SK-N-SH (cell line): ENCODE data around the gene ARPC5. TPM values are rescaled to one million over a fixed set of nuclear protein-coding genes. Genes with fewer than 3 reads are reported as not detected.

Source experiments
- CTCF ChIA-PET: fragments of 300-600, 350-600 bp; formaldehyde crosslinking; extraction: SDS; loops from one replicate; lab custom pipeline; 2021; lab: Yijun Ruan, JAX
- POLR2A ChIA-PET: fragments of 350-600 bp; sonication (Branson Sonifier 250); formaldehyde crosslinking; extraction: SDS; loops from one replicate; lab custom pipeline; 2020; ENCODE audit warnings: antibody characterized with exemption, inconsistent platforms; lab: Yijun Ruan, JAX
- DNase-seq: peaks from one replicate; pipeline ENCODE4 v3.0.0; 2012
- H2AFZ ChIP-seq: fragments of 200-600 bp; sonication (generic); 2 replicates; pipeline ENCODE4 v1.8.1; 2016; ENCODE audit warnings: antibody characterized with exemption, mild to moderate bottlenecking, low read depth
- H3F3A ChIP-seq: fragments of 200-600 bp; sonication (generic); replicated peaks from 2 replicates; pipeline ENCODE3; 2016; ENCODE audit warnings: antibody characterized with exemption, mild to moderate bottlenecking; ENCODE audit not compliant: insufficient read depth
- H3K27ac ChIP-seq, 2 experiments: fragments of 200-500 bp in 1 of 2; fragments of 200-600 bp in 1 of 2; sonication (Bioruptor generic) in 1 of 2; sonication (generic), shearing (Covaris generic) in 1 of 2; 2 replicates each; pipeline versions ENCODE4 v1.5.1 to v1.6.1; 2014 to 2016; ENCODE audit warnings: low read depth in 2 of 2, inconsistent platforms in 1 of 2, low read length in 1 of 2, mild to moderate bottlenecking in 1 of 2, mixed read lengths in 1 of 2
- H3K27me3 ChIP-seq: fragments of 200-600 bp; sonication (generic), shearing (Covaris generic); 2 replicates; pipeline ENCODE4 v1.6.1; 2016; ENCODE audit warnings: mixed run types; ENCODE audit not compliant: insufficient read depth
- H3K36me3 ChIP-seq, 2 experiments: fragments of 200-500 bp in 1 of 2; fragments of 200-600 bp in 1 of 2; sonication (Bioruptor generic) in 1 of 2; sonication (generic) in 1 of 2; replicated peaks in 1 of 2; 2 replicates each; pipeline versions ENCODE3 to v1.5.1; 2014 to 2016; ENCODE audit warnings: low read length in 1 of 2, mild to moderate bottlenecking in 1 of 2; ENCODE audit not compliant: insufficient read depth in 2 of 2, control insufficient read depth in 1 of 2
- H3K4me1 ChIP-seq, 2 experiments: fragments of 200-500 bp in 1 of 2; fragments of 200-600 bp in 1 of 2; sonication (Bioruptor generic) in 1 of 2; sonication (generic), shearing (Covaris generic) in 1 of 2; 2 replicates each; pipeline versions ENCODE4 v1.5.1 to v1.6.1; 2014 to 2016; ENCODE audit warnings: low read depth in 1 of 2, low read length in 1 of 2, mixed run types in 1 of 2; ENCODE audit not compliant: insufficient read depth in 2 of 2, control insufficient read depth in 1 of 2
- H3K4me2 ChIP-seq: fragments of 200-600 bp; sonication (generic), shearing (Covaris generic); 2 replicates; pipeline ENCODE4 v1.6.1; 2017; ENCODE audit warnings: mixed run types
- H3K4me3 ChIP-seq, 2 experiments: fragments of 200-500 bp in 1 of 2; fragments of 200-600 bp in 1 of 2; sonication (Bioruptor generic) in 1 of 2; sonication (generic), shearing (Covaris generic) in 1 of 2; 2 replicates each; pipeline versions ENCODE4 v1.5.1 to v1.8.1; 2014 to 2016; ENCODE audit warnings: low read depth in 2 of 2, inconsistent platforms in 1 of 2, low read length in 1 of 2, mild to moderate bottlenecking in 1 of 2, mixed read lengths in 1 of 2, moderate library complexity in 1 of 2
- H3K79me2 ChIP-seq: fragments of 200-600 bp; sonication (generic); 2 replicates; pipeline ENCODE4 v1.8.1; 2017; ENCODE audit warnings: mild to moderate bottlenecking; ENCODE audit not compliant: insufficient read depth
- H3K9ac ChIP-seq: fragments of 200-600 bp; sonication (generic); 2 replicates; pipeline ENCODE4 v1.6.1; 2017; ENCODE audit warnings: mixed run types
- H3K9me2 ChIP-seq: fragments of 200-600 bp; sonication (generic); 2 replicates; pipeline ENCODE4 v1.6.1; 2017; ENCODE audit warnings: mixed run types
- H3K9me3 ChIP-seq: fragments of 200-600 bp; sonication (generic); 2 replicates; pipeline ENCODE4 v1.6.1; 2017; ENCODE audit warnings: mixed run types, mild to moderate bottlenecking, moderate library complexity
- H4K20me1 ChIP-seq: fragments of 200-600 bp; sonication (generic); 2 replicates; pipeline ENCODE4 v1.6.1; 2017; ENCODE audit warnings: mild to moderate bottlenecking, mixed run types; ENCODE audit not compliant: insufficient read depth
- CHD2 ChIP-seq: fragments of 150-350 bp; IDR thresholded peaks from 2 replicates; pipeline ENCODE4 v1.6.1; 2018; ENCODE audit warnings: low read length; ENCODE audit not compliant: partially characterized antibody
- EZH2phosphoT487 ChIP-seq: fragments of 200-600 bp; sonication (generic); IDR thresholded peaks from 2 replicates; pipeline ENCODE4 v1.6.1; 2017; ENCODE audit warnings: low read depth, mixed run types, mild to moderate bottlenecking, antibody characterized with exemption, moderate library complexity, borderline replicate concordance
- FOSL2 ChIP-seq: IDR thresholded peaks from 2 replicates; pipeline ENCODE4 v1.4.0; 2012; ENCODE audit warnings: low read depth, mild to moderate bottlenecking, moderate library complexity, borderline replicate concordance
- FOXJ3 ChIP-seq: sonication (generic); formaldehyde crosslinking; IDR thresholded peaks from 2 replicates; pipeline ENCODE4 v1.5.1; 2020; ENCODE audit warnings: mild to moderate bottlenecking, missing genetic modification reagents
- FOXM1 ChIP-seq: IDR thresholded peaks from 2 replicates; pipeline ENCODE4 v1.4.0; 2012; ENCODE audit warnings: low read depth, mild to moderate bottlenecking
- GABPA ChIP-seq: IDR thresholded peaks from 2 replicates; pipeline ENCODE4 v1.4.0; 2012; ENCODE audit warnings: low read depth, mild to moderate bottlenecking
- GATA2 ChIP-seq: sonication (generic); formaldehyde crosslinking; IDR thresholded peaks from 2 replicates; pipeline ENCODE4 v1.5.0; 2020; ENCODE audit warnings: mild to moderate bottlenecking, missing genetic modification reagents
- NRF1 ChIP-seq: IDR thresholded peaks from 2 replicates; pipeline ENCODE4 v1.6.1; 2012; ENCODE audit warnings: low read depth, mild to moderate bottlenecking, low read length
- POLR2AphosphoS5 ChIP-seq: IDR thresholded peaks from 2 replicates; pipeline ENCODE4 v1.6.1; 2012; ENCODE audit warnings: low read depth, low read length
- RXRA ChIP-seq: IDR thresholded peaks from 2 replicates; pipeline ENCODE4 v1.4.0; 2012; ENCODE audit warnings: low read depth, mild to moderate bottlenecking, borderline replicate concordance
- SIN3A ChIP-seq: IDR thresholded peaks from 2 replicates; pipeline ENCODE4 v1.6.1; 2012; ENCODE audit warnings: low read depth, mild to moderate bottlenecking, low read length, moderate library complexity, borderline replicate concordance
- SMC3 ChIP-seq: IDR thresholded peaks from 2 replicates; pipeline ENCODE4 v1.6.1; 2012; ENCODE audit warnings: low read depth, low read length, improper control_type of control experiment
- TAF1 ChIP-seq: IDR thresholded peaks from 2 replicates; pipeline ENCODE4 v1.6.1; 2012; ENCODE audit warnings: low read depth, mild to moderate bottlenecking, low read length, moderate library complexity, borderline replicate concordance
- TCF12 ChIP-seq: IDR thresholded peaks from 2 replicates; pipeline ENCODE4 v1.4.0; 2012
- TEAD4 ChIP-seq: IDR thresholded peaks from 2 replicates; pipeline ENCODE4 v1.4.0; 2012; ENCODE audit warnings: mild to moderate bottlenecking, borderline replicate concordance; ENCODE audit not compliant: insufficient read depth
- WGBS: methylation state at CpG from one replicate; pipeline ENCODE4 v1.1.6; 2017; ENCODE audit warnings: low lambda C conversion rate; 5-methylcytosine and 5-hydroxymethylcytosine counted together
- polyA plus RNA-seq, 3 experiments: library from polyadenylated mRNA; depleted of rRNA; stranded (reverse); fragments of >200 nt; gene quantifications; 2 replicates each; pipeline ENCODE4 v1.2.3, GENCODE V29; 2012
- TF ChIP-seq, protein P1 (sequence below): IDR thresholded peaks from 2 replicates; pipeline ENCODE4; 2012
- TF ChIP-seq, protein P2 (sequence below): fragments of 150-350 bp; IDR thresholded peaks from 2 replicates; pipeline ENCODE4 v1.6.1; 2016; ENCODE audit warnings: mild to moderate bottlenecking, low read depth, low read length
- TF ChIP-seq, protein P3 (sequence below): fragments of 150-350 bp; IDR thresholded peaks from 2 replicates; pipeline ENCODE4 v1.6.1; 2017; ENCODE audit warnings: antibody characterized with exemption, low read length, low read depth, borderline replicate concordance
- TF ChIP-seq, protein P4 (sequence below): IDR thresholded peaks from 2 replicates; pipeline ENCODE4 v1.4.0; 2012; ENCODE audit warnings: low read depth
- TF ChIP-seq, protein P5 (sequence below): IDR thresholded peaks from 2 replicates; pipeline ENCODE4 v1.4.0; 2012; ENCODE audit warnings: low read depth, borderline replicate concordance

Gene ARPC5
- polyA plus RNA-seq, 1 of the 3 experiments (the other 2 are of a cell fraction), result 66.8 TPM

DNA sequence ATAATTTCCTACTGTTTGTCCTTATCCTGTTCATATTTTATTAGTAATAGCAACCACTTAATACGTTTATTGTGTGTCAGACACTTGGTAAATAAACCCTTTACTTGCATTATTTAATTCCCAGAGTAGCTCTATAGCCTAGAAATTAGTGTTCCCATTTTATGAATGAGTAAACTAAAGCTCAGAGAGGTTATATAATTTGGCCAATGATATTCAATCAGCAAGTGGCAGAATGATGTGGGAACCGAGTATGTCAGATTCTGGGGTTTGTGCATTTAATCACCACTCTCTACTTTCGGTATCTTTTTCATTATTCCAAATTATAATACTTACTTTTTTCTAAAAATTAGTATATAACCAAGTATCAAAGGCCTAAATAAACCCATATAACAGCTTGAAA, 6.6 kb upstream of the ARPC5 start:
- H3K27me3 ChIP-seq, result no peaks in the 10 kb centered on the region

DNA sequence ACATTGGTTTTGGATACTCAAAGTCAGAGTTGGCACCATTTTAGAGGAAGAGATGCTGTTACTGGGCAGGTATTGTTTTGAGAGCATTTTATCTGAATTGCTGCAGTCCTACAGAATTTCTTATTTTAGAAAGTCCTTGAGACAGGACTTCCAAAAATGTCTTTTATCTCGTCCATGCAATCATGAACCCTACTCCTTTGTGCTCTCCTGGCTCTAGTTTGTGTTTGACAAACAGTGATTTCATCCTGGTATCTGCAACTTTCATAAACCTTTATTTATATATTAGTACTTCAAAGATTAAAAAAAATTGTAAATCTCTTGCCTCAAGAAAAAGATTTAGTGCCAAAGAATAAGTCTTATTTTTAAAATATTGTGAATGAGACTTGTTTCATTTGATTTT, 4.6 kb upstream of the ARPC5 start:
- ChIA-PET POLR2A (no interaction called here), CTCF (interaction anchor here (0.6 to 1.0 kb wide), 3 partner anchors 34 to 325 kb away, joined by 3 to 4 read pairs (median 3); no protein-coding TSS in a partner anchor)
- 71% methylated on average over 1 of the region's 1 CpG for WGBS
- no peak overlapping the region for H2AFZ ChIP-seq
- peaks cover 41% of the 10 kb centered on the region for H3K79me2 ChIP-seq
- no peaks in the 10 kb centered on the region for H3K9me2 ChIP-seq
- H3K4me1 ChIP-seq, result peaks cover 0 to 10% of the 10 kb centered on the region in 2 experiments; a peak in 3 of 4 replicates
- TF ChIP-seq GATA2, result no peak
- TF ChIP-seq POLR2AphosphoS5, result no peak
- TF ChIP-seq, protein P1, sequence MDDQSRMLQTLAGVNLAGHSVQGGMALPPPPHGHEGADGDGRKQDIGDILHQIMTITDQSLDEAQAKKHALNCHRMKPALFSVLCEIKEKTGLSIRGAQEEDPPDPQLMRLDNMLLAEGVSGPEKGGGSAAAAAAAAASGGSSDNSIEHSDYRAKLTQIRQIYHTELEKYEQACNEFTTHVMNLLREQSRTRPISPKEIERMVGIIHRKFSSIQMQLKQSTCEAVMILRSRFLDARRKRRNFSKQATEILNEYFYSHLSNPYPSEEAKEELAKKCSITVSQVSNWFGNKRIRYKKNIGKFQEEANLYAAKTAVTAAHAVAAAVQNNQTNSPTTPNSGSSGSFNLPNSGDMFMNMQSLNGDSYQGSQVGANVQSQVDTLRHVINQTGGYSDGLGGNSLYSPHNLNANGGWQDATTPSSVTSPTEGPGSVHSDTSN, result no peak
- no peak for TF ChIP-seq TEAD4
- no peak overlapping the region for H3K4me3 ChIP-seq
- H3K27me3 ChIP-seq, result no peaks in the 10 kb centered on the region
- no peaks in the 10 kb centered on the region for H3K9me3 ChIP-seq
- H3K4me2 ChIP-seq, result no peak overlapping the region
- H3K9ac ChIP-seq, result no peak overlapping the region
- no peaks in the 10 kb centered on the region for H3K36me3 ChIP-seq
- H4K20me1 ChIP-seq, result no peaks in the 10 kb centered on the region
- no peak for DNase-seq
- H3F3A ChIP-seq, result peaks cover 4% of the 10 kb centered on the region
- no peak overlapping the region for H3K27ac ChIP-seq

More for the DNA sequence above, 6.6 kb upstream of the ARPC5 start:
- H3K9me3 ChIP-seq, result no peaks in the 10 kb centered on the region
- no peaks in the 10 kb centered on the region for H3F3A ChIP-seq
- WGBS, result 85% methylated on average over 3 of the region's 3 CpGs
- H3K79me2 ChIP-seq, result peaks cover 32% of the 10 kb centered on the region
- no peaks in the 10 kb centered on the region for H4K20me1 ChIP-seq
- H2AFZ ChIP-seq, result no peak overlapping the region
- TF ChIP-seq TCF12 (no peak), CHD2 (no peak), EZH2phosphoT487 (no peak), RXRA (no peak), FOSL2 (no peak), SIN3A (no peak), FOXJ3 (no peak), SMC3 (no peak), NRF1 (no peak), POLR2AphosphoS5 (no peak), TAF1 (no peak), FOXM1 (no peak), GABPA (no peak)
- TF ChIP-seq, protein P2, sequence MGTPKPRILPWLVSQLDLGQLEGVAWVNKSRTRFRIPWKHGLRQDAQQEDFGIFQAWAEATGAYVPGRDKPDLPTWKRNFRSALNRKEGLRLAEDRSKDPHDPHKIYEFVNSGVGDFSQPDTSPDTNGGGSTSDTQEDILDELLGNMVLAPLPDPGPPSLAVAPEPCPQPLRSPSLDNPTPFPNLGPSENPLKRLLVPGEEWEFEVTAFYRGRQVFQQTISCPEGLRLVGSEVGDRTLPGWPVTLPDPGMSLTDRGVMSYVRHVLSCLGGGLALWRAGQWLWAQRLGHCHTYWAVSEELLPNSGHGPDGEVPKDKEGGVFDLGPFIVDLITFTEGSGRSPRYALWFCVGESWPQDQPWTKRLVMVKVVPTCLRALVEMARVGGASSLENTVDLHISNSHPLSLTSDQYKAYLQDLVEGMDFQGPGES, result no peak
- TF ChIP-seq, protein P3, sequence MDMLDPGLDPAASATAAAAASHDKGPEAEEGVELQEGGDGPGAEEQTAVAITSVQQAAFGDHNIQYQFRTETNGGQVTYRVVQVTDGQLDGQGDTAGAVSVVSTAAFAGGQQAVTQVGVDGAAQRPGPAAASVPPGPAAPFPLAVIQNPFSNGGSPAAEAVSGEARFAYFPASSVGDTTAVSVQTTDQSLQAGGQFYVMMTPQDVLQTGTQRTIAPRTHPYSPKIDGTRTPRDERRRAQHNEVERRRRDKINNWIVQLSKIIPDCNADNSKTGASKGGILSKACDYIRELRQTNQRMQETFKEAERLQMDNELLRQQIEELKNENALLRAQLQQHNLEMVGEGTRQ, result no peak
- TF ChIP-seq, protein P4, sequence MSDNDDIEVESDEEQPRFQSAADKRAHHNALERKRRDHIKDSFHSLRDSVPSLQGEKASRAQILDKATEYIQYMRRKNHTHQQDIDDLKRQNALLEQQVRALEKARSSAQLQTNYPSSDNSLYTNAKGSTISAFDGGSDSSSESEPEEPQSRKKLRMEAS, result no peak
- TF ChIP-seq, protein P5, sequence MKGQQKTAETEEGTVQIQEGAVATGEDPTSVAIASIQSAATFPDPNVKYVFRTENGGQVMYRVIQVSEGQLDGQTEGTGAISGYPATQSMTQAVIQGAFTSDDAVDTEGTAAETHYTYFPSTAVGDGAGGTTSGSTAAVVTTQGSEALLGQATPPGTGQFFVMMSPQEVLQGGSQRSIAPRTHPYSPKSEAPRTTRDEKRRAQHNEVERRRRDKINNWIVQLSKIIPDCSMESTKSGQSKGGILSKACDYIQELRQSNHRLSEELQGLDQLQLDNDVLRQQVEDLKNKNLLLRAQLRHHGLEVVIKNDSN, result no peak
- no peaks in the 10 kb centered on the region for H3K9me2 ChIP-seq
- ChIA-PET POLR2A (no interaction called here), CTCF (no interaction called here)
- H3K27ac ChIP-seq, result no peak overlapping the region
- no peak overlapping the region for H3K4me2 ChIP-seq
- DNase-seq, result no peak
- H3K4me1 ChIP-seq, result peaks cover 0 to 4% of the 10 kb centered on the region in 2 experiments; a peak in 2 of 4 replicates
- no peaks in the 10 kb centered on the region for H3K36me3 ChIP-seq
- H3K4me3 ChIP-seq, result no peak overlapping the region
- H3K9ac ChIP-seq, result no peak overlapping the region
